Osteoblast (primary cell): ENCODE results near the gene GAS2. TPM values are rescaled to one million over a fixed set of nuclear protein-coding genes. Genes with fewer than 3 reads are reported as not detected.
"Not testable (repeated sequence)": the region's sequence is repeated elsewhere in the genome, so short reads cannot be mapped to it uniquely, and the experiment has no call there.

Experiments used
- DNase-seq: peaks from one replicate; pipeline ENCODE4 v3.0.0; 2011; ENCODE audit warnings: low spot score, mixed read lengths; ENCODE audit not compliant: insufficient read length; ENCODE audit errors: missing footprints
- H2AFZ ChIP-seq: 2 replicates; pipeline ENCODE4 v1.6.0; 2011; ENCODE audit warnings: mild to moderate bottlenecking, low read length
- H3K27ac ChIP-seq: 2 replicates; pipeline ENCODE4 v1.5.1; 2011; ENCODE audit warnings: mild to moderate bottlenecking, low read depth, low read length, moderate library complexity
- H3K27me3 ChIP-seq: 2 replicates; pipeline ENCODE4 v1.6.0; 2012; ENCODE audit warnings: mild to moderate bottlenecking, control low read depth, inconsistent platforms, low read length, moderate library complexity; ENCODE audit not compliant: insufficient read depth
- H3K36me3 ChIP-seq: 2 replicates; pipeline ENCODE4 v1.5.1; 2011; ENCODE audit warnings: mild to moderate bottlenecking, low read length, control low read depth, moderate library complexity; ENCODE audit not compliant: insufficient read depth
- H3K4me1 ChIP-seq: 2 replicates; pipeline ENCODE4 v1.5.1; 2011; ENCODE audit warnings: mild to moderate bottlenecking, low read length, control low read depth, moderate library complexity; ENCODE audit not compliant: insufficient read depth
- H3K4me2 ChIP-seq: 2 replicates; pipeline ENCODE4 v1.6.0; 2011; ENCODE audit warnings: mild to moderate bottlenecking, low read length; ENCODE audit not compliant: insufficient read depth
- H3K4me3 ChIP-seq: fragments of 200-600 bp; sonication (generic); 3 replicates; pipeline ENCODE4 v1.5.1; 2012; ENCODE audit warnings: mild to moderate bottlenecking, low read length, inconsistent platforms; ENCODE audit not compliant: insufficient read depth
- H3K79me2 ChIP-seq: 2 replicates; pipeline ENCODE4 v1.6.0; 2012; ENCODE audit warnings: mild to moderate bottlenecking, low read length, control low read depth, inconsistent platforms; ENCODE audit not compliant: insufficient read depth
- H3K9me3 ChIP-seq: 2 replicates; pipeline ENCODE4 v1.5.1; 2011; ENCODE audit warnings: low read depth, low read length, control low read depth
- H4K20me1 ChIP-seq: 2 replicates; pipeline ENCODE4 v1.6.0; 2012; ENCODE audit warnings: mild to moderate bottlenecking, low read length, control low read depth; ENCODE audit not compliant: insufficient read depth
- total RNA-seq: library from RNA; depleted of rRNA; stranded (reverse); fragments of >200 nt; gene quantifications from 2 replicates; pipeline ENCODE4 v1.2.3, GENCODE V29; 2012
- TF ChIP-seq, protein P1 (sequence below): IDR thresholded peaks from 2 replicates; pipeline ENCODE4 v1.5.1; 2011; ENCODE audit warnings: mild to moderate bottlenecking, low read depth, low read length, moderate library complexity; ENCODE audit errors: extremely low read depth

GAS2 gene
- total RNA-seq, 1 donor = 0.36 TPM

GRCh38 chr11:22635689-22636088 lies 30.7 kb upstream of the GAS2 start:
- Histone ChIP-seq H3K9me3 (no peaks in the 10 kb centered on the region), H3K79me2 (no peaks in the 10 kb centered on the region), H2AFZ (no peak overlapping the region), H3K4me3 (no peak overlapping the region), H4K20me1 (no peaks in the 10 kb centered on the region), H3K36me3 (no peaks in the 10 kb centered on the region), H3K27ac (no peak overlapping the region), H3K4me2 (no peak overlapping the region), H3K4me1 (no peaks in the 10 kb centered on the region), H3K27me3 (no peaks in the 10 kb centered on the region)
- TF ChIP-seq, protein P1, sequence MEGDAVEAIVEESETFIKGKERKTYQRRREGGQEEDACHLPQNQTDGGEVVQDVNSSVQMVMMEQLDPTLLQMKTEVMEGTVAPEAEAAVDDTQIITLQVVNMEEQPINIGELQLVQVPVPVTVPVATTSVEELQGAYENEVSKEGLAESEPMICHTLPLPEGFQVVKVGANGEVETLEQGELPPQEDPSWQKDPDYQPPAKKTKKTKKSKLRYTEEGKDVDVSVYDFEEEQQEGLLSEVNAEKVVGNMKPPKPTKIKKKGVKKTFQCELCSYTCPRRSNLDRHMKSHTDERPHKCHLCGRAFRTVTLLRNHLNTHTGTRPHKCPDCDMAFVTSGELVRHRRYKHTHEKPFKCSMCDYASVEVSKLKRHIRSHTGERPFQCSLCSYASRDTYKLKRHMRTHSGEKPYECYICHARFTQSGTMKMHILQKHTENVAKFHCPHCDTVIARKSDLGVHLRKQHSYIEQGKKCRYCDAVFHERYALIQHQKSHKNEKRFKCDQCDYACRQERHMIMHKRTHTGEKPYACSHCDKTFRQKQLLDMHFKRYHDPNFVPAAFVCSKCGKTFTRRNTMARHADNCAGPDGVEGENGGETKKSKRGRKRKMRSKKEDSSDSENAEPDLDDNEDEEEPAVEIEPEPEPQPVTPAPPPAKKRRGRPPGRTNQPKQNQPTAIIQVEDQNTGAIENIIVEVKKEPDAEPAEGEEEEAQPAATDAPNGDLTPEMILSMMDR = no peak
- DNase-seq = no peak

GRCh38 chr11:22640862-22641261 lies 25.5 kb upstream of the GAS2 start:
- no peaks in the 10 kb centered on the region for H3K4me1 ChIP-seq
- no peak overlapping the region for H3K4me3 ChIP-seq
- DNase-seq = no peak
- H3K4me2 ChIP-seq = no peak overlapping the region
- no peaks in the 10 kb centered on the region for H3K79me2 ChIP-seq
- H3K36me3 ChIP-seq = no peaks in the 10 kb centered on the region
- H3K27me3 ChIP-seq = no peaks in the 10 kb centered on the region
- H3K9me3 ChIP-seq = no peaks in the 10 kb centered on the region
- no peaks in the 10 kb centered on the region for H4K20me1 ChIP-seq
- TF ChIP-seq, protein P1 = no peak
- no peak overlapping the region for H2AFZ ChIP-seq
- H3K27ac ChIP-seq = no peak overlapping the region

- H3K27me3 ChIP-seq = no peaks in the 10 kb centered on the region
- H3K36me3 ChIP-seq = no peaks in the 10 kb centered on the region
- no peaks in the 10 kb centered on the region for H3K4me1 ChIP-seq
- H3K9me3 ChIP-seq = no peaks in the 10 kb centered on the region
- DNase-seq = no peak
- H2AFZ ChIP-seq = no peak overlapping the region
- H3K4me2 ChIP-seq = no peak overlapping the region
- no peaks in the 10 kb centered on the region for H3K79me2 ChIP-seq
- H3K27ac ChIP-seq = no peak overlapping the region
- no peak overlapping the region for H3K4me3 ChIP-seq
- TF ChIP-seq, protein P1 = no peak
- H4K20me1 ChIP-seq = no peaks in the 10 kb centered on the region
Observed at GRCh38 chr11:22641559-22641958, 24.9 kb upstream of the GAS2 start.

DNA sequence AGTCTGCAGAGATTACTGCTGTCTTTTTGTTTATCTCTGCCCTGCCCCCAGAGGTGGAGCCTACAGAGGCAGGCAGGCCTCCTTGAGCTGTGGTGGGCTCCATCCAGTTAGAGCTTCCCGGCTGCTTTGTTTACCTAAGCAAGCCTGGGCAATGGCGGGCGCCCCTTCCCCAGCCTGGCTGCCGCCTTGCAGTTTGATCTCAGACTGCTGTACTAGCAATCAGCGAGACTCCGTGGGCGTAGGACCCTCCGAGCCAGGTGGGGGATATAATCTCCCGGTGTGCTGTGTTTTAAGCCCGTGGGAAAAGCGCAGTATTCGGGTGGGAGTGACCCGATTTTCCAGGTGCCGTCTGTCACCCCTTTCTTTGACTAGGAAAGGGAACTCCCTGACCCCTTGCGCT lies 14.1 kb upstream of the GAS2 start:
- not testable (repeated sequence) for DNase-seq, H3K27me3 ChIP-seq, H3K27ac ChIP-seq, H3K79me2 ChIP-seq, H3K9me3 ChIP-seq, H2AFZ ChIP-seq, H4K20me1 ChIP-seq, H3K4me1 ChIP-seq, H3K4me2 ChIP-seq, H3K36me3 ChIP-seq, H3K4me3 ChIP-seq
